GM19023 (cell line): ENCODE results near the gene MTMR2.

ENCODE experiments used
- ATAC-seq: cut with Tn5 transposase; IDR thresholded peaks from one replicate; pipeline ENCODE4 v1.9.1; 2021; ENCODE audit warnings: mild to moderate bottlenecking, moderate library complexity; ENCODE audit not compliant: unreplicated experiment

The MTMR2 gene

DNA sequence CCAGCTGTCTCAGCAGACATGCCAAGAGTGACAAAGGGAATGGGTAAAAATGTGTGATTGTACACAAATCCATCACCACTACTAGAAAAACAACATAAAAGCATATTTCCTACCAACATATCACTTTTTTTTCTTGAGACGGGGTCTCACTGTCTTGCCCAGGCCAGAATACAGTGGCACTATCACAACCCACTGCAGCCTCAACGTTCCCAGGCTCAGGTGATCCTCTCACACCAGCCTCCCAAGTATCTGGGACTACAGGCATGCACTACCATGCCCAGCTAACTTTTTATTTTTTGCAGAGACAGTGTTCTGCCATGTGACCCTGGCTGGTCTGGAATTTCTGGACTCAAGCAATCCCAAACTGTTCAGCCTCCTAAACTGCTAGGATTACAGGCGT is 5.2 kb downstream of the MTMR2 start:
- no peak for ATAC-seq

- ATAC-seq: no peak
These were observed 5.9 kb downstream of the MTMR2 start for GRCh38 chr11:95918056-95918455.

DNA sequence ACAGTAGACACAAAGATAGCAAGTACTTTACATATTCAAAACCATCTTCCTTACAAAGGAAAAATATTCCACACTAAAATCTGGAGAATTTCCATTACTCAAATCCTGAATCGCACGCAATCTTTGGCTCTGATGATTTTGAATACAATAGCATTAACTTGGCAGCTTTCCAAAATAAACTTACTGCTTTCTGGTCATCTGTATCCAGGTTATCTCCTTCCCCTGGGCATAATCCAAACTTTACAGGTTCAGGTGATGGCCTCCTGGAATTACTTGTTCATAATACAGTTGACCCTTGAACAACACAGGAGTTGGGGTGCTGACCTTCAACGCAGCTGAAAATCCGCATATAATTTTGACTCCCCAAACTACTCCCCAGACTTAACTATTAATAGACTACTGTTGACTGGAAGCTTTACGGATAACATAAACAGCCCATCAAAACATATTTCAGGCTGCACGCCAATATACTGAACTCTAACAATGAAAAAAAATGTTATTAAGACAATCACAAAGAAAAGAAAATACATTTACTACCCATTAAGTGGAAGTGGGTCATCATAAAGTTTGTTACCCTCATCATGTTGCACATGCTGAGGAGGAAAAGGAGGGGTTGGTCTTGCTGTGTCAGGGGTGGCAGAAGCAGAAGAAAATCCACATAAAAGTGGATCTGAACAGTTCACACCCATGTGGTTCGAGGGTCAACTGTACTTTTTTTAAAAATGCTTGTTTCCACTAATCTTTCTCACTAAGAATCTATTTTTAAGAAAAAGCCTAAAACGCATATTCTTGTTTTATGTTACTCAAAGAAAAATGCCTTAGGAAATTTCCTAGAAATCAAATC is 6.5 kb downstream of the MTMR2 start:
- no peak for ATAC-seq

GRCh38 chr11:95916049-95916448 is 7.9 kb downstream of the MTMR2 start:
- ATAC-seq: no peak

GRCh38 chr11:95915051-95915450 is 8.9 kb downstream of the MTMR2 start:
- no peak for ATAC-seq

DNA sequence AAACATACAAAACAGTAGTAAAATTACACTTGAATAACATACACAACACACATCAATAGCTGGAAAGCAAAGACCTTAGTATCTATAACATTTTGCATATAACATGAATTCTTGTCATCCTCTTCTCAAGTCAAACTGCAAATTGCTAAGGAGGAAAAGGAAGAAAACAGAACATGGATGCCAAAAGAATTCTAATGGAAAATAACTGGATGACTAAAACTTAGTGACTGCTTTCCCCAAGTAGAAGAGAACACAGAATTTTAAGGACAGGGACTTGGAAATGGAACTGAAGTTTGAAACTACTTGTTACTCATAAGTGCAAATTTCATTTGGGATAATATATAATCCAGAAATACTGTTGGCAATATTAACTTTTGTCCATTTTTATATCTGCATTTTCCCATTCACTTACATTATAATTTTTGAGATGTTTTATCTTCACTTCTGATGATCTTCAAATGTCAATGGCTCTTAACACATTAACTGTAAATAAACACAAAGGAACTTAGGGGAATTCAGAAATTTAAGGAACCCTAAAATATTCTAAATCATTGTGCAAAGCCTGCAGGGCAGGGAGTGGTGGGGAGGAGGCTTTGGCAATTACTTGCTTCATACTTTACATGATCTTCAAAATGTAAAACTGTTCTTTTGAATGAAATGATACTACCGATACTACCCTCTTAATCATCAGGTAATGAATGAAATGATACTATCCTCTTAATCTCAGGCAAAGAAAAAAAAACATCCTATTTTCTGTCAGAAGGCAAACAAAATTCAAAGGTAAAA is 9.9 kb downstream of the MTMR2 start:
- ATAC-seq: no peak

GRCh38 chr11:95912902-95913560 is 10.9 kb downstream of the MTMR2 start:
- no peak for ATAC-seq

DNA sequence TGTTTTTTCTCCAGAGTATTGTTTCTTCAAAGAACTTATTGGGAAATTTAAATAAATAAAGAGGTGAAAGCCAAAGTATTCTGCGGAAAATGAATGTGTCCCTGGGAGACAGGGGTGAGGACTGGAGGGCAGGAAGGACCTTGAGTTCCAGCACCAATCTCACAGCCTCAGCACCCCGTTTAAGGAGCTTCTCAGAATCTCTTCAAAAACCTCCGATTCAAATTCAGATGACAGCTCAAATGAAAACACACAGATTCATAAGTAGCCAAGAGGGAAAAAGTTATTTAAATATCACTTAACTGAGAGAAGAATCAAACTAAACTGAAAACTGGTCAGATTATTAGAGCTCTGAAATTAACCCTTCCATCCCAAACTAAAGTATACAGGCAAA is 12.5 kb downstream of the MTMR2 start:
- no peak for ATAC-seq

DNA sequence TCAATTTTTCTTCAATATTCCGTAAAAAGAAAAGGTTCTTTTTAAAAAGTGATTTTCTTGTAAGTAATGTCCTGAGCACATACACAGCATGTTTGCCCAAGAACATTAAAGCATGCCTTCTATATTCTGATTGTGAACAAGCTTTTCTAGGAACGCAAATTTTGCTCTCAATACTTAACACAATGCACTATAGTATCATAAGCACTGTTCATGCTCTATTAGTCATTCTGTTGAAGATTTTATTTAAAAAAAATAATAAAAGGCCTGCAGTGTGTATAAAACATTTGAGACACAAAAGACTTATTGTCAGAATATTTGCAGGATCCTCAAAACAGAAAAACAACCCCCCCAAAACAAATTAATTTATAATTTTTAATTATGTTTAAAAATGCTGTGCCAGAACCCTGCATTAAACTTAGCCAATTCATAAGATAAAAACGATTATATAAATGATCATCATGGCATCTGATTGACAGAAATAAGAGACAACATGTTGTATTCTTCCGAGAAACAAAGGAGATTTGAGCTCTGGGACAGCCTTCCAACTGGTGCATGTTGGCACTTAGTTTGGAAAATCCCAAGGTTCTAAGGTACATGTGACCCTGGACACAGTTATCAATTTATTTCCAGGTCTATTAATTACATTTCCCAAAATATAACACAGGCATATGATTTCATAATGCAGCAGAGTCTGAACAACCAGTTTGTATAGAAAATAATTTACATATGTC is 13.1 kb downstream of the MTMR2 start:
- ATAC-seq: no peak

DNA sequence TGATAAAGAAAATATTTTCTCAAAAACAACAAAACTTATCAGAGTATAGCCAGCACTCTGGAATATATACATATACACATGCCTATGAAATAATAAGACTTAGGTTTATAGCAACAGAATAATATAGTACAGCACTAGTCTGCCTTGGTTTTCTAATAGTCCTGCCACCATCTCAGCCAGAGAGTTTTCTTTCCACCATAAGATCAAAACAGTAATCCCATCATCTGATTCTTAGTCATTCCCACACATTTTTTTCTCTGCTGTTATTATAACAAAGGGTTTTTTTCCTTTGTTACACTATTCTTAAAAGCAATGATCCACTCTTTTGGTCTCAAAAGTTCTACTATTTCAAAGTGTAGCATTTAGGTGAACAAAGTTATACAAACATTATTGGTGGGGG is 15.1 kb downstream of the MTMR2 start:
- ATAC-seq: no peak

- ATAC-seq: no peak
These were observed 16.4 kb downstream of the MTMR2 start for GRCh38 chr11:95907476-95907875.

GRCh38 chr11:95904009-95904650 is 19.8 kb downstream of the MTMR2 start:
- ATAC-seq: no peak

- no peak for ATAC-seq
These were observed 25.1 kb downstream of the MTMR2 start for GRCh38 chr11:95898782-95899181.

GRCh38 chr11:95897731-95898130 is 26.2 kb downstream of the MTMR2 start:
- no peak for ATAC-seq

DNA sequence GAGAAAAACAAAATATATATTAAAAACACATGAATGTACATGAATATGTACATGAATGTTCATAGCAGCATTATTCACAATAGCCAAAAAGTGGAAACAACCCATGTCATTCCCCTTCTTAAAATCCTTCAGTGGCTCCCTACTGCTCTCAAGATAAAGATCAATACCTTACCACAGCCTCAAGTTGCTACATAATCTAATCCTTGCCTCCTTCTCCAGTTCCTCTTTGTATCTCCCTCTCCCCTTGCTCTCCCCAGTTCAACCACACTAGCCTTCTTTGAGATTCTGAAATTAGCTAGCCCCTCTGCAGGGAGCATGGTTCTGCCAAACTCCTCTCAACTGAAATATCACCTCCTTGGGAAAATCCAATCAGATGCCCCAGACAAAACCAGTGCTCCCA is 28.1 kb downstream of the MTMR2 start:
- ATAC-seq: no peak

DNA sequence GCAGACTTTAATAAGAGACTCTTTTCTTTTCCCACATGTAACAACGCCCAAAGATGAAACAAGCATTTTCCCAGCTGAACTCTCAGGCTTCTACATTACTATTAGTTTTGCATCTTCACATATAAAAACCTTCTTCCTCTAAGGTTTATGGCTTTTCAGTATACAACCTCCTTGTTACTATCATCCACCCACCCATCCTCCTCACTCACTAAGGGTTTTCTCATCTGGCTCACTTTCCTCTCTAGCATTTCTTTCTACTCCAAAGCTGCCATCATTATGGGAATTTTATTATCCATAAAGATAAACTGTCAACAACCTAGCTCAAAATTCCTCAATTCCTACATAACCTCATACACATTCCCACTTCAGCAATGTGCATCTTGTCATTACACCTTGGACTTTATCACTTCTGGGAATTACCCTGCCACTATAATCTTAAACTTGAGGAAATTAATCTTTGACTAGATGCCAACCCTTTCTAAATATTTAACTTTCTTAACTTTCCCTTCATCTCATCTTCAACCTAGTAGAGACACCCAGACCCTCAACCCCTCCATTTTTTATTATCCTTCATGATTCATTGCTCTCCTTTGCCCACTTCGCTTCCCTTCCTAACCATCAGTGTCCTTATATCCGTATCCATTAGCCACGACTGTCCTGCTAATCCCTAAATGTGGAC is 30.9 kb downstream of the MTMR2 start:
- no peak for ATAC-seq

DNA sequence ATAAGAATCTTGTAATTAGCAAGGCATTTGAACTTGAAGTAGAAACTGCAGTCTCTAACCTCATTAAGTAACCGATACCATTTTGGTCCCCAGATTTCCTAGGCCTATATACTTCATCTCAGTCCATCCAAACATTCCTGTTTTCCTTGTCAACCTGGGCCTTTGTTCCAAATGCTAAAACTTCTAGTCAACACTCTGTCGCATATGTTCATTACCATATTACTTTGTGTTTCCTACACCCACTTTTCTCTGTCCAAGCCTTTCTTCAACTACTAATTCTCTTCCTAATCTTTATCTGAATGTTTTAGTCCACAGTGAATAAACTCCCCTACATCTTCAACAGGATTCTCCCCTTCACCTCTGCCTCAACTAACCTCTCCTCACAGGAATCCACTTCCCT is 31.4 kb downstream of the MTMR2 start:
- ATAC-seq: no peak

DNA sequence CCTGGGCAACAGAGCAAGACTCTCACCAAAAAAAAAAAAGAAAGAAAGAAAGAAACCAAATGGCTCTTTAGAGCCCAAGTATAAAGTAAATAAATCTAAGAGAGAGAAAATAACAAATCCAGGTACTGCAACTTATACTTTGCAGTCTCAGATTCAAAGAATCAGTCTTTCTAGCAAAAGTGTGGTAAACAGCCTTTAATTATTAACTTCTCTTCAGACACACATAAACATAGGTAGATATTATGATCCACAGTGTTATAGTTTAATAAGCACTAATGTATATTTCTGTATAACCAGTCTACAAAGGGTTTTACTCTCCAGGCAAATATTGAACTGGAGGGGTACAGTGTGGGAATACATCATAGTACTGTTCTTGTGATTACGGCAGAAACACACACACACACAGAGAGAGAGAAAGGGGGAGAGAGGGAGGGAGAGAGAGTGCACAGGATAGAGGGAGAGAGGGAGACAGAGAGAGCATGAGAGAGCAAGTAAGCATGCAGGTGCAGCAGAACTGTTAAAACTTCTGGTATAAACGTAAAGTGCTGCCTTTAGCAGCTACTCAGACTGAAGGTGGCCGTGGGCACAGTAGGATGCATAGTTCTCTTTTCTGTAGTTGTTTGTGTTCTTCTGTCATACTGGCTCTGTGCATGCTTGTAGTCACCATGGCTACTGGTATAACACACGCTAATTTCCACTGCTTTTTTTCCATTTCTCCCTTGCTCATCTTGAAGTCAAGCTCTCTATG is 32.3 kb downstream of the MTMR2 start:
- ATAC-seq: peak; percentile 73

GRCh38 chr11:95888852-95889251 is 35.1 kb downstream of the MTMR2 start:
- ATAC-seq: no peak
